HG02678 (cell line): Measurements from ENCODE around the gene MTHFD1L.

Experiments used
- ATAC-seq: cut with Tn5 transposase; IDR thresholded peaks from one replicate; pipeline ENCODE4 v1.9.1; 2021; ENCODE audit warnings: mild to moderate bottlenecking, moderate library complexity; ENCODE audit not compliant: unreplicated experiment

MTHFD1L gene

GRCh38 chr6:150897400-150897943, 32.0 kb downstream of the MTHFD1L start:
- peak; percentile 43 for ATAC-seq

DNA sequence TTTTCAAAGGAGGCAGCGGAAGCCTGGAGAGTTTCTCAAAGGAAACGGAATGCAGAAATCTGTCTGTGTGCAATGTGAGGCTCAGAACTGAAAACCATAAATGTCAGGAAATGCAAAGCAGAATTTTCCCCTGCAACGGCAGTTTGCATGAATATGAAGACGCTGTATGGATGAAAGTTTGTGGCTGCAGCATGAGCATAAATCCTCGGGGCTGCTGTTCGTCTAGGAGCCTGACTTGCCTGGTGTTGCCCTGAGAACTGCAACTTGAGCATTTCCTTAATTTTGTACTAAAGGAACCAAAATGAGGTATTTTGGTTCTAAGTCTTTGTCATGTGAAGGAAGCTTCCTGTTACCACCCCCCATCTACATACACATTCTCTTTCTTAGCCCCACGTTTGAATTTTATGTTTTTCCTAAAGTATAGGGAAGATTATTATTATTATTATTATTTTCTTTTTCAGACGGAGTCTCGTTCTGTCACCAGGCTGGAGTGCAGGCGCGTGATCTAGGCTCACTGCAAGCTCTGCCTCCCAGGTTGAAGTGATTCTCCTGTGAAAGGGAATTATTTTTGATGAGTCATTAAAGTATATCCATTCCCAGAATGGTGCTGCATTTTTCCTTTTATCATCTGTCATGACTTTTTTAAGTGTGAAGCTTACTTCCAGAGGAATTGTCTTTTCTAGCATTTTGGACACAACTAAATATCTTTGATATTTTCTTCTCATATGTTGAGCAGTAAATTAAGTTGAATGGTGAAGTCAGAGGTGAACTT, 33.1 kb downstream of the MTHFD1L start:
- ATAC-seq = peak; percentile 33

- no peak for ATAC-seq
These were observed 33.7 kb downstream of the MTHFD1L start for GRCh38 chr6:150899231-150899630.

DNA sequence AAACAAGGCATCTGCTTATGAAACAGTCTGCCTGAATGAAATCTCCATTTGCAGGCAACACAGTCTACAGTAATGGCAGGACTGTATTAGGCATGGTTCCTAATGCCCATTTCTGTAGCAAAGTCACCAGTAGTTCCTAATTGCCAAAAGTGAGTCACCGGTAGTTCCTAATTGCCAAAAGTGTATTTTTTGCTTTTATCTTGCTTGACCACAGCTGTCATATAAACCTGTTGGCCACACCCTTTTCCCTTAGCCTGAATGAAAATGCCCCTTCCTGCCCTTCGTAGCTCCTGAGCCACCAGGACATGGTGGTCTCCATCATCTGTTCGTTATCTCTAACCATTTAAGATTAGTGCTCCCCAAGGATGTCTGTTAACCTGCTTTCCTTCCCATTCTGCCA, 34.5 kb downstream of the MTHFD1L start:
- no peak for ATAC-seq

DNA sequence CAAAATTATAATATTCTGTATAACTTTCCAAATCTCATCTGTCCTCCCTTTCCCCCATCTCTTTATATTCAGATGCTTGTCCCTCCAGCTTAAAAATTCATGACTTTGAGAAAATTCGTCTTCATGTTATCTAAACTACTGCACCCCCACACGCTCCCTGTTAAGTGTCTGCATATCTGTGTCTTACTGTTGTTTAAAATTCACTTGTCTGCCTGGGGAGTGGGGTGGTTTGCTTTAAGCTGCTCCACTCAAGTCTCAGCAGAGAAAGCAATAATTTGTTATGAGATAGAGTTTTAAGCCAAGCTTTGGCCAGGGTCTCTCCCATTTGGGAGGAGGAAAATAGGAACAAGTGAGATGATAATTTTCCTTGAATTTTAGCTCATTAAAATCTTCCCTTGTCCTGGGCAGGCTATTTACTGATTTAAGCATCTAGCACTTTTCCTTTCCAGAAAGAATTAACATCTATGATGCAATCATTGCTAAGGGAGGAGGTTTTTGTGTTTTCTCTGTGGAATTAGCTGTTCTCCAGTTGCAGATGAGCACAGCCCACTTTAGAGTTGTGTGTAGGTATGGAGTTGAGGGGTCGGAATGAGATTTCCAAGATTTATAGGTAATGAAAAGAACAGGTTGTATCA, 36.8 kb downstream of the MTHFD1L start:
- no peak for ATAC-seq

DNA sequence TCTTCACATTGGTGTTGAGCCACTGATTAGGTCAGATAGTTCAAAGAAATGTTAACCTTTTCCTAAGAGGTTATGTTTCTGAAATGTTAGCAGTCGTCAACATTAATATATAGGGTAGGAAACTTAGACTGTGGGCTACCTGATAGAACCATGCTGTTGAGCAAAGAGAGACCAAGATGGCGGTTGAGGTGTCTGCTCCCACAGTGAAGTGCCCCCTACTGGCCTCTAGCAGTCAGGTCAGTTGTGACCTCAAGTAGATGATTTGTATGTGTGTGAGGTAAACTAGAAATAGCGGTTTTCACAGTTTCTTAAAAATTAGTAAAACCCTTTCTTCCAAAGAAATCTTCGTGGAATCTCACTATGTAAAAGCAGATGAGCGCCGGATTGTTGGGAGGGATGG, 40.3 kb downstream of the MTHFD1L start:
- ATAC-seq = no peak

GRCh38 chr6:150906641-150907326, 41.3 kb downstream of the MTHFD1L start:
- ATAC-seq = no peak

DNA sequence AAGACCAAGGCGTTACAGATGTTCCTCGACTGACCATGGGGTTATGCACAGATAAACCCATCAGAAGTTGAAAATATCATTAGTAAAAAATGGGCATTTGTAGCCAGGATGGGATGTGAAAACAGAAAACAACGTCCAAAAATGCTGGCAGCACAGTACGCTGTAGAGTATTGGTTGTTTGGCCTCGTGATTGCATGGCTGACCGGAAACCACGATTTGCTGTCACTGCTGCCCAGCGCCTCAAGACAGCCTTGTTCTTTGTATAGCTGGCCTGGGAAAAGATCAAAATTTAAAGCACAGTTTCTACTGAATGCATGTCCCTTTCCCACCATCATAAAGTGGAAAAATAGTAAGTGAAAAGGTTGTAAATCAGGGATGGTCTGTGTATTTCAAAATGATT, 41.9 kb downstream of the MTHFD1L start:
- ATAC-seq = no peak

- no peak for ATAC-seq
These were observed 43.4 kb downstream of the MTHFD1L start for GRCh38 chr6:150908901-150909300.

DNA sequence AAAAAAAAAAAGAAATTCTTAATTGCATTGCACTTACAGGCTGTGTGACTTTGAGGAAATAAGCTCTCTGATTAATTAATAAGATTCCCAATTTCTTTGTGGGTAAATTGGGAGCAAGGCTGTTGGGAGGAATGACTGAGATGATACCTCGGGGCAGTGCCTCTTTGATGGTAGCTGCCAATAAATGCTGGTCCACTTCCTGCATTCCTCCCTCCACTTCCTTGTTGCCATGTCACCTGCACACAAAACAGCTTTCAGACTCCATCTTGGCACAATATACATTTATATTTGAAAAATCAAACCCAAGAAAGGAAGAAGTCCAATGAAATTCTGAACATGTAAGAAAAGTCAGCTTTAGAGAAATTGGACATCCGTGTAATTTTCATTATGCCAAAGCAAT, 45.1 kb downstream of the MTHFD1L start:
- ATAC-seq = no peak

GRCh38 chr6:150914372-150914771, 48.9 kb downstream of the MTHFD1L start:
- no peak for ATAC-seq

DNA sequence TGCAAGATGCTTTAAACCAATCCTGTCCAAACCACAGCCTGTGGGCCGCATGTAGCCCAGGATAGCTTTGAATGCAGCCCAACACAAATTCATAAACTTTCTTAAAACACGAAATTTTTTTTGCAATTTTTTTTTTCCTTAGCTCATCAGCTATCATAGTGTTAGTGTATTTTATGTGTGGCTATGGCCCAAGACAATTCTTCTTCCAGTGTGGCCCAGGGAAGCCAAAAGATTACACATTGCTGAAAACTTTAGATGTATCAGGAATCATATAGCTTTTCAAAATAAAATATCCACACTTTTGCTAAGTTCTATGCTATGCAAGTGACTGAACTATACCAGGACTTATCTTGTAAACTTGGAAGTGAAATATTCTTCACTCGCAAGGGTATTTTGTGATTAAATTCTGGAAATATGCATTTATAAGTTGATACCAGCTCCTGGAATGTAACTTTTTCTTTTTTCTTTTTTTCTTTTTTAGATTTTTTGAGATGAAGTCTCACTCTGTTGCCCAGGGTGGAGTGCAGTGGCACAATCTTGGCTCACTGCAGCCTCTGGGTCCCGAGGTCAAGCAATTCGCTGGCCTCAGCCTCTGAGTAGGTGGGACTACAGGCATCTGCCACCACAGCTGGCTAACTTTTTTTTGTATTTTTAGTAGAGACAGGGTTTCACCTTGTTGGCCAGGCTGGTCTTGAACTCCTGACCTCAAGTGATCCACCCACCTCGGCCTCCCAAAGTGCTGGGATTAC, 49.8 kb downstream of the MTHFD1L start:
- no peak for ATAC-seq

DNA sequence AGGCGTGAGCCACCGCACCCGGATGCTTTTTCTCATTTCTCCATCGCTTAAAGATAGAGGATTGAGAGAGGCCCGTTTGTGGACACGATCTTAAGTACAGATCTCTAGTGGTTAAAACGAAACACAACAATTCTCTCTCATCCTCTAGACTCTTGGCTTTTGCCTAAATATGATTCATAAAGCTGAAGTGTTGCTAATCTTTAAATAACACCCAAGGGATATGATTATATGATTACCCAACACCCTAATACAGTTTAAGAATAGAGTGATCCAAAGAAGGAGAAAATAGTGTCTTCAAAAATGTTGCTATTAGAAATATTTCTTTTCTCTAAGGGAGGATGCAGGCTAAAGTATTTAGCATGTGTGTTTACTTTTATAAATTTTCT, 50.4 kb downstream of the MTHFD1L start:
- no peak for ATAC-seq

- no peak for ATAC-seq
These were observed 54.4 kb downstream of the MTHFD1L start for GRCh38 chr6:150919938-150920337.

DNA sequence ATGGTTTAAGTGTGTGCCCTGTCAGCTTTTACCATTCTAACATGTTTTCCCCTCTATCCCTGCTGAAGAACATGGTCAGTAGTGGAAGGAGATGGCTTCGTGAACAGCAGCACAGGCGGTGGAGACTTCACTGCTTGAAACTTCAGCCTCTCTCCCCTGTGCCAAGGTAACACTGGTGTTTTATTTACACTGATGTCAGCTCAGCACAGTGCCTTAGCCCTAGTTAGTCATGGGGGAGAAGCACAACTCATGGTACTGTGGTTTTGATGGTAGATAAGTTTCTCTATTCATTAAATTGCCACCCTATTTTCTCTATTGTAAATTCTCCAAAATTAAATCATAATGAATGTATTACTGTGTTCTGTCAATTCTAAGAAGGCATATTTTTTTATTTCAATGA, 56.6 kb downstream of the MTHFD1L start:
- ATAC-seq = no peak

DNA sequence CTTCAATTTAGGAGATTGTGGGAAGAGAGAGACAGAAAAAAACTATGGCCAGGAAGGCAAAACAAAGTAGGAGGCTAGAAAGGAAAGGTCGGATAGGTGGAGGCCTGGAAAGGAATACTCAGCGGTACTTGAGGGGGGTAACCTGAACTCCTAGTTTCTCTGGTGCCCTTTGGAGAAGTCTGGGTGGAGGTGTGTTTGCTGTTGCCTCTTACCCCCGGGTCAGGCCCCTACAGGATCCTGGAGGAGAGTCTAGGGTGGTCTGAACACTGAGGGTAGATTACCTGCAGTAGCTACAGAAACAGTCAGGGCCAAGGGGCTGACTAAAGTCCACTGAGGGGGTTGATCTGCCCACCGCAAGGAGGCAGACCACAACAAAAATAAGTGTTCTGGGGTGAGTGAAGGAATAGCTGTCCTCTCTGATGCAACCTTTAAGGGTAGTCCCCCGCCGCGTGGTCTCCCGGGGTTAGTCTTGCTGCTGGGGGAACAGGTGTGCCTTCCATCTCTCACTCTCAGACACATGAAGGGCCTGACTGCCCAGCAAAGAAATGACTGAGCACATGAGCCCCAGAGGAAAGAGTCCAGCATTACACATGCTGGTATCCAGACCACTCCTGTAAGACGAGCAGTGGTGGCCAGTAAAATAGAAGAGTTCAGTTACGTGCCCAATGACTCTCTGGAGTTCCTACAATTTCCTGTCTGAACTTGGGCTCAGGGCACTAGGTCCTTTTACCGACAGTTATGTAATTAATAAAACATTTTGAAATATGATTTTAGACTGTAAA, 59.5 kb downstream of the MTHFD1L start:
- no peak for ATAC-seq

DNA sequence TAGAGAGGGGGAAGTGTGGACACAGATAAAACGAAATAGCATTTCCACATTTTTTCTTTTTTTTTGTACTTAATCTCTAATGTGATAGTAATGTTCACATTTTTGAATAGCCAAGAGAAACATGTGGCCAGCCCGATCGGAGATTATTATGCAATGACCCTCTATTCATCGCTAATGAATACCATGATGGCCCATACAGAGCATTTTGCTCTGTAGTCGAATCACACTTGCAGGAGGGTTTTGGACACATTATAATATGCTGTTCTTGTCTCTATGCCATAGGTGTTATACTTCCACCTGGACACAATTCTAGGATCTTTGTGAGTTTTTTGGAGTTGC, 60.1 kb downstream of the MTHFD1L start:
- no peak for ATAC-seq

DNA sequence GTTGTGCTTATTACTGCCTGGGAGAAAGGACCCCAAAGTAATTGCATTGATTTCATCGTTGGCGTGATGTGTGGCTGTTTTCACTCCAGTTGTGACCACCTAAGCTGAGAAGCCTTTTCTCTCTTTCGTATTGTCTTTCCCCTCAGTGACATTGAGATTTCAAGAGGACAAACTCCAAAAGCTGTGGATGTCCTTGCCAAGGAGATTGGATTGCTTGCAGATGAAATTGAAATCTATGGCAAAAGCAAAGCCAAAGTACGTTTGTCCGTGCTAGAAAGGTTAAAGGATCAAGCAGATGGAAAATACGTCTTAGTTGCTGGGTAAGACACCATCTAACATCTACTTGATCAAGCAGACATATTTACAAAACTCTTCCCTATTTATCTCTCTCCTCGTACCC, 60.5 kb downstream of the MTHFD1L start:
- ATAC-seq = no peak

DNA sequence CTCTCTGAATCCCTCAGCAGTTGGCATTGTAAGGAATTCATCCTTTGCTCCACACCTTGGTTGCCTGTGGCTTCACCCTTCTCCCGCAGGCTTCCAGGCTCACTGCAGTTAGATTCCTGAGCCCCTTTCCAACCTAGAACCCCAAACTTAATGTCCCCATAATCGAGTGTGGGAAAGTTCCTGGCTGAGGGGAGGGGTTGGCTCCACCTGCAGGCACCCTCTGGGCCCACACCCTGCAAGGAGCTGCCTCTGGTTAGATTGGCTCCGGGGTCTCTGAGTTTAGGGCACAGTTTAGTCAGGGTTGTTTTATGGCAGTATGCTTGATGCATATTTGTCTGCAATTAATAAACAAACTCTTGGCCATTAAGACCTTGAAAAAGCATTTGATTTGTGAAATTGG, 63.4 kb downstream of the MTHFD1L start:
- peak; percentile 41 for ATAC-seq

DNA sequence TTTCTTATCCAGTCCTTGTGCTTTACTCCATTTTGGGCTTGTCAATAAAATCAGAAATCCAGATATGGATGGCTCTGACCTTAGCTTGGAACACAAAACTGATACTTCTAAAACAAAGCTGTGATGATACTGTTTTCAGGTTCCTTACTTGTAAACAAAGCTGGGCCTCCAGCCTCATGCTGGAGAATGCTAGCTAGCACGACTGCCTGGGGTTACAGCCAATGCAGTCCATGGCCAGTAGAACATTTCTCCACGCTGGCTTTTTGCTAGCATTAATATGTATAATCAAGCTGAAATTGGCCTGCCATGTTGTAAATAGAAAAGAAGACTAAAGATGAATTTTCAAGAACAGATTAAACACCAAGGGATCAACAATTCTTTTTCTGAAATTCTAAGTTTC, 63.9 kb downstream of the MTHFD1L start:
- no peak for ATAC-seq

DNA sequence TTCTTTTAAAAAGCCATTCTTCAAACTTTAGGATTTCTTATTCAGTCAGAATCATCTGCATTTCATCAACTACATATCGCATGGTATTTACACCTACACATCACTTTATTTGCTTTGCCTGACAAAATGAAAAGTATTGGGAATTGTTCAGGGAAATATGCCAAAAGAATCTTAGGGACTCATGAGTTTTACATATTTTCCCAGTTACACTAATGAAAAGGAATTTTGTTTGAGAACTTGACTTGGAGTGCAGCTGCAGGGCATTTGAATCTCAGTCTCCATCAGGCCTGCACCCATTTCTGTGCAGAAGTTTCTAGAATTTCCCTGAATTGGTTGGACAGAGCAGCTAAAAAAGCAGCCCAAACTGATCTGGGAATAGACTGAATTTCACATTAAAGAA, 65.3 kb downstream of the MTHFD1L start:
- no peak for ATAC-seq
